Heart left ventricle (tissue), 16 donors: ENCODE data around the gene GRIN2D. TPM values are rescaled to one million over a fixed set of nuclear protein-coding genes. Genes with fewer than 3 reads are reported as not detected.
A peak's percentile ranks its signal among the peaks of the same experiment; 100 is the strongest.

Source experiments
- ATAC-seq, 4 donors: fragments of 200-7000 bp; cut with Tn5 transposase; one replicate each; pipeline ENCODE4 v1.9.1; 2020 to 2022; ENCODE audit warnings: moderate library complexity in 4 of 4, mild to moderate bottlenecking in 3 of 4, moderate number of reproducible peaks in 1 of 4
- DNase-seq, 5 donors: peaks; one replicate each; pipeline ENCODE4 v3.0.0-alpha.2; 2020
- H3K27ac ChIP-seq, 12 donors: fragments of 200-600 bp; sonication (generic) in 4 of 12; one replicate each; pipeline versions ENCODE4 v1.5.0 to v1.8.0; 2016 to 2022; ENCODE audit warnings: mild to moderate bottlenecking in 2 of 12
- H3K27me3 ChIP-seq, 9 donors: fragments of 200-600 bp; sonication (generic) in 2 of 9; one replicate each; pipeline versions ENCODE4 v1.5.1 to v1.8.0; 2016 to 2022; ENCODE audit warnings: mild to moderate bottlenecking in 3 of 9
- H3K36me3 ChIP-seq, 9 donors: fragments of 200-600 bp; sonication (generic) in 2 of 9; one replicate each; pipeline versions ENCODE4 v1.5.0 to v1.8.0; 2018 to 2022; ENCODE audit warnings: mild to moderate bottlenecking in 2 of 9
- H3K4me1 ChIP-seq, 12 donors: fragments of 200-600 bp; sonication (generic) in 4 of 12; one replicate each; pipeline versions ENCODE4 v1.5.0 to v1.8.0; 2016 to 2022; ENCODE audit warnings: mild to moderate bottlenecking in 3 of 12
- H3K4me3 ChIP-seq, 12 donors: fragments of 200-600 bp; sonication (generic) in 4 of 12; one replicate each; pipeline versions ENCODE4 v1.5.0 to v1.8.0; 2017 to 2022; ENCODE audit warnings: mild to moderate bottlenecking in 9 of 12, moderate library complexity in 4 of 12
- H3K9me3 ChIP-seq, 12 donors: fragments of 200-600 bp; sonication (generic) in 4 of 12; one replicate each; pipeline versions ENCODE4 v1.5.0 to v1.8.0; 2016 to 2022; ENCODE audit warnings: mild to moderate bottlenecking in 1 of 12
- POLR2A ChIP-seq, 2 donors: fragments of 450-650 bp; IDR thresholded peaks; one replicate each; pipeline ENCODE4 v1.6.1; 2017; ENCODE audit warnings: antibody characterized with exemption in 2 of 2, mild to moderate bottlenecking in 2 of 2, moderate library complexity in 2 of 2
- WGBS, 4 donors: extraction: QIAGEN DNeasy Blood & Tissue Kit in 2 of 4; methylation state at CpG; one replicate each; pipeline versions ENCODE4 v1.1.5 to v1.1.7; 2013 to 2018; 5-methylcytosine and 5-hydroxymethylcytosine counted together
- intact Hi-C, 10 donors: fragments of 100-400 bp; cut with DNase I; formaldehyde crosslinking; loops; one replicate each; pipeline versions ENCODE4 v1.11.1 to v1.14.2; 2022
- polyA plus RNA-seq, 2 donors: library from polyadenylated mRNA; stranded (reverse); fragments of 200-250 nt; gene quantifications; one replicate each; pipeline ENCODE4 v1.2.3, GENCODE V29; 2013
- total RNA-seq, 9 donors: library from RNA; depleted of rRNA in 2 of 9; stranded (reverse); fragments of >200 nt in 2 of 9; fragmentation: NEBNext Ultra II Directional in 3 of 9; extraction: Animal tissue kit (Norgen Biotek cat#: 25700) in 3 of 9; gene quantifications; one replicate each; pipeline versions ENCODE4 v1.1.0 to v1.2.4, GENCODE V29; 2016 to 2023
- TF ChIP-seq, protein P1 (sequence below), 12 donors: fragments of 200-600 bp; sonication (generic) in 4 of 12; IDR thresholded peaks; one replicate each; pipeline versions ENCODE4 v1.5.0 to v1.8.0; 2018 to 2022; ENCODE audit warnings: antibody characterized with exemption in 12 of 12, mild to moderate bottlenecking in 5 of 12
- donor health status: ischemic (EF 13 %, LVEDD 7.1; RV severe dilation, severe dysfunction).
- donor health status: healthy with polysubstance abuse.
- donor health status: DM: no; HTN: yes; CAD: no.
- donor health status: DM: no; HTN: no; CAD: no.
- donor health status: ischemic (EF 25% LVEDD 6.9; RV normal size, moderate dysfunction).
- donor health status: ischemic (EF 25% LVEDD 5.7; RV mildly dilated, moderate dysfunction).
- donor health status: healthy.
- donor health status: DM: yes; HTN: yes; CAD: no.
- donor health status: ischemic (EF 35%, LVEDD 5.7; RV mildly dilated, moderate dysfunction).
- donor health status: nonischemic (EF 11% LVEDD 7.7; RV severe dilation, severe dysfunction).
- donor health status: DM: yes; HTN: yes; CAD: no.
- donor health status: PGD.
- donor health status: ischemic (EF 29% LVEDD 5.4; RV normal size, mild dysfunction).
- donor health status: nonischemic (EF 23%, LVEDD 6.1; RV moderate dilation, normal function).

The GRIN2D gene
- total and polyA plus RNA-seq, 11 donors = 0.14 to 1.6 (median 0.19) TPM

DNA sequence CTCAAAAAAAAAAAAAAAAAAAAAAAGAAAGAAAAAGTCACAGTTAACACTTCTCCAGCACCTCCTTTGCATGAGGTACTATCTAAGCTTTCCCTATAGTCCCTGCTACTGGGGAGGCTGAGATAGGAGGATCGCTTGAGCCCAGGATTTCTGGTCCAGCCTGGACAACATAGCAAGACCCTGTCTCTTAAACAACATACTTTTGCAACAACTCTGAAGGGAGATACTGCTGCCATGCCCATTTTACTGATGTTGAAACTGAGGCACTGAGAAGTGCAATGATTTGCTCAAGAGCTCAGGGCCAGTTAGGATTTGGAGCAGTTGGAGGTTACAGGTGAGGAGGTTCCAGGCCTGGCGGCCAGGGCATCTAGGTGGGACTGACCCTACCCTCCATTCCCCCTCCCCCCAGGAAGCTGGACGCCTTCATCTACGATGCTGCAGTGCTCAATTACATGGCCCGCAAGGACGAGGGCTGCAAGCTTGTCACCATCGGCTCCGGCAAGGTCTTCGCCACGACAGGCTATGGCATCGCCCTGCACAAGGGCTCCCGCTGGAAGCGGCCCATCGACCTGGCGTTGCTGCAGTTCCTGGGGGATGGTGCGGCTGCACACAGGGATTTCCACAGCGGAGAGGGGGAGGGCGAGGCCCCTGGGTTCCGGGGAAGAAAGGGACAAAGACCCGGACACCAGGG lies 48.0 kb downstream of the GRIN2D start:
- intact Hi-C loops = no loop called here
- peaks cover 4 to 30% (median 15%) of the 10 kb centered on the region in 9 donors for H3K27me3 ChIP-seq
- WGBS, 4 donors = 91 to 96% (median 94%) methylated on average over 20 of the region's 20 CpGs

GRCh38 chr19:48442116-48443035 lies 48.9 kb downstream of the GRIN2D start:
- TF ChIP-seq, protein P1, sequence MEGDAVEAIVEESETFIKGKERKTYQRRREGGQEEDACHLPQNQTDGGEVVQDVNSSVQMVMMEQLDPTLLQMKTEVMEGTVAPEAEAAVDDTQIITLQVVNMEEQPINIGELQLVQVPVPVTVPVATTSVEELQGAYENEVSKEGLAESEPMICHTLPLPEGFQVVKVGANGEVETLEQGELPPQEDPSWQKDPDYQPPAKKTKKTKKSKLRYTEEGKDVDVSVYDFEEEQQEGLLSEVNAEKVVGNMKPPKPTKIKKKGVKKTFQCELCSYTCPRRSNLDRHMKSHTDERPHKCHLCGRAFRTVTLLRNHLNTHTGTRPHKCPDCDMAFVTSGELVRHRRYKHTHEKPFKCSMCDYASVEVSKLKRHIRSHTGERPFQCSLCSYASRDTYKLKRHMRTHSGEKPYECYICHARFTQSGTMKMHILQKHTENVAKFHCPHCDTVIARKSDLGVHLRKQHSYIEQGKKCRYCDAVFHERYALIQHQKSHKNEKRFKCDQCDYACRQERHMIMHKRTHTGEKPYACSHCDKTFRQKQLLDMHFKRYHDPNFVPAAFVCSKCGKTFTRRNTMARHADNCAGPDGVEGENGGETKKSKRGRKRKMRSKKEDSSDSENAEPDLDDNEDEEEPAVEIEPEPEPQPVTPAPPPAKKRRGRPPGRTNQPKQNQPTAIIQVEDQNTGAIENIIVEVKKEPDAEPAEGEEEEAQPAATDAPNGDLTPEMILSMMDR (IDR thresholded peaks at IDR 0.05) = no peak
- TF ChIP-seq POLR2A (IDR thresholded peaks at IDR 0.05) = no peak
- DNase-seq = no peak
- Histone ChIP-seq H3K9me3 (no peaks in the 10 kb centered on the region), H3K27me3 (peaks cover 4 to 30% (median 15%) of the 10 kb centered on the region in 9 donors), H3K4me1 (peaks cover 0 to 27% (median 19%) of the 10 kb centered on the region in 12 donors), H3K27ac (no peak overlapping the region), H3K36me3 (peaks cover 0 to 5% (median 4%) of the 10 kb centered on the region in 9 donors), H3K4me3 (peak overlapping the region in 1 of 12 donors; percentile 98)
- WGBS, 4 donors = 43 to 80% (median 55%) methylated on average over 22 to 94 of the region's 94 CpGs
- intact Hi-C loops = no loop called here
- no peak for ATAC-seq

More for the DNA sequence above, 48.0 kb downstream of the GRIN2D start:
- Histone ChIP-seq H3K4me3 (no peak overlapping the region), H3K4me1 (peaks cover 0 to 25% (median 16%) of the 10 kb centered on the region in 12 donors), H3K9me3 (no peaks in the 10 kb centered on the region), H3K36me3 (no peaks in the 10 kb centered on the region), H3K27ac (no peak overlapping the region)
- TF ChIP-seq, protein P1 (IDR thresholded peaks at IDR 0.05) = no peak
- TF ChIP-seq POLR2A (IDR thresholded peaks at IDR 0.05) = no peak
- ATAC-seq = no peak
- no peak for DNase-seq

GRCh38 chr19:48443256-48443655 lies 49.8 kb downstream of the GRIN2D start:
- H3K4me3 ChIP-seq = peak overlapping the region in 6 of 12 donors; percentile 10 to 98 (median 28)
- no peak overlapping the region for H3K27ac ChIP-seq
- DNase-seq (no peak), ATAC-seq (no peak)
- peaks cover 4 to 30% (median 15%) of the 10 kb centered on the region in 9 donors for H3K27me3 ChIP-seq
- TF ChIP-seq, protein P1 (IDR thresholded peaks at IDR 0.05) = no peak
- no peak for TF ChIP-seq POLR2A (IDR thresholded peaks at IDR 0.05)
- 19 to 30% (median 26%) methylated on average over 17 to 60 of the region's 60 CpGs for WGBS, 4 donors
- H3K36me3 ChIP-seq = peaks cover 0 to 13% (median 12%) of the 10 kb centered on the region in 9 donors
- H3K9me3 ChIP-seq = no peaks in the 10 kb centered on the region
- intact Hi-C loops = no loop called here
- H3K4me1 ChIP-seq = peaks cover 0 to 27% (median 19%) of the 10 kb centered on the region in 12 donors

Other genes starting within 250 kb of the GRIN2D start
- gene LIG1, start 223.3 kb upstream of the GRIN2D start, total RNA-seq = 10 to 100 TPM in 1 of 9 donors, 1 to 10 TPM in 8; 2.1 to 16.5 (median 3.9) TPM
- gene LIG1, start 223.3 kb upstream of the GRIN2D start, polyA plus RNA-seq = 1 to 10 TPM; 4.3 to 4.4 TPM
- 1 to 10 TPM; 2.2 to 7.7 (median 6.2) TPM for gene ZSWIM9, start 223.0 kb upstream of the GRIN2D start, total RNA-seq
- gene ZSWIM9, start 223.0 kb upstream of the GRIN2D start, polyA plus RNA-seq = 1 to 10 TPM; 5.8 to 7.4 TPM
- 10 to 100 TPM; 18.3 to 49.0 (median 28.8) TPM for gene CARD8, start 137.8 kb upstream of the GRIN2D start, total RNA-seq
- 10 to 100 TPM; 22.6 to 23.1 TPM for gene CARD8, start 137.8 kb upstream of the GRIN2D start, polyA plus RNA-seq
- 1 to 10 TPM in 1 of 9 donors, under 1 TPM in 6, not detected in 2; 0.16 to 1.5 (median 0.32) TPM for gene ZNF114, start 123.6 kb upstream of the GRIN2D start, total RNA-seq
- 1 to 10 TPM in 1 of 2 donors, under 1 TPM in 1; 0.19 to 1.0 TPM for gene ZNF114, start 123.6 kb upstream of the GRIN2D start, polyA plus RNA-seq
- 100 to 1,000 TPM in 1 of 9 donors, 10 to 100 TPM in 8; 17.7 to 105 (median 57.8) TPM for gene EMP3, start 68.1 kb upstream of the GRIN2D start, total RNA-seq
- 10 to 100 TPM; 60.5 to 91.9 TPM for gene EMP3, start 68.1 kb upstream of the GRIN2D start, polyA plus RNA-seq
- 10 to 100 TPM; 28.3 to 96.1 (median 66.2) TPM for gene TMEM143, start 29.7 kb upstream of the GRIN2D start, total RNA-seq
- gene TMEM143, start 29.7 kb upstream of the GRIN2D start, polyA plus RNA-seq = 10 to 100 TPM; 12.9 to 41.0 TPM
- gene SYNGR4, start 29.3 kb upstream of the GRIN2D start, total RNA-seq = not detected
- not detected for gene SYNGR4, start 29.3 kb upstream of the GRIN2D start, polyA plus RNA-seq
- gene KDELR1, start 2.1 kb upstream of the GRIN2D start, total RNA-seq = 100 to 1,000 TPM in 1 of 9 donors, 10 to 100 TPM in 8; 64.5 to 109 (median 79.1) TPM
- 100 to 1,000 TPM in 1 of 2 donors, 10 to 100 TPM in 1; 60.0 to 113 TPM for gene KDELR1, start 2.1 kb upstream of the GRIN2D start, polyA plus RNA-seq
- 10 to 100 TPM; 13.9 to 24.7 (median 19.0) TPM for gene GRWD1, start 52.3 kb downstream of the GRIN2D start, total RNA-seq
- 10 to 100 TPM in 1 of 2 donors, 1 to 10 TPM in 1; 5.1 to 35.4 TPM for gene GRWD1, start 52.3 kb downstream of the GRIN2D start, polyA plus RNA-seq
- 1 to 10 TPM in 1 of 9 donors, under 1 TPM in 8; 0.20 to 2.0 (median 0.40) TPM for gene KCNJ14, start 61.9 kb downstream of the GRIN2D start, total RNA-seq
- gene KCNJ14, start 61.9 kb downstream of the GRIN2D start, polyA plus RNA-seq = under 1 TPM; 0.23 to 0.83 TPM
- 10 to 100 TPM; 12.3 to 47.3 (median 31.0) TPM for gene CYTH2, start 75.7 kb downstream of the GRIN2D start, total RNA-seq
- 10 to 100 TPM; 21.0 to 55.3 TPM for gene CYTH2, start 75.7 kb downstream of the GRIN2D start, polyA plus RNA-seq
- 1 to 10 TPM in 6 of 9 donors, under 1 TPM in 3; 0.50 to 1.9 (median 1.4) TPM for gene LMTK3, start 118.2 kb downstream of the GRIN2D start, total RNA-seq
- gene LMTK3, start 118.2 kb downstream of the GRIN2D start, polyA plus RNA-seq = under 1 TPM; 0.19 to 0.99 TPM
- under 1 TPM in 1 of 9 donors, not detected in 8; 0.45 TPM for gene SULT2B1, start 158.5 kb downstream of the GRIN2D start, total RNA-seq
- gene SULT2B1, start 158.5 kb downstream of the GRIN2D start, polyA plus RNA-seq = under 1 TPM in 1 of 2 donors, not detected in 1; 0.19 TPM
- not detected for gene SPACA4, start 213.1 kb downstream of the GRIN2D start, total RNA-seq
- not detected for gene SPACA4, start 213.1 kb downstream of the GRIN2D start, polyA plus RNA-seq
- not detected for gene FAM83E, start 221.4 kb downstream of the GRIN2D start, total RNA-seq
- under 1 TPM in 1 of 2 donors, not detected in 1; 0.14 TPM for gene FAM83E, start 221.4 kb downstream of the GRIN2D start, polyA plus RNA-seq
- gene RPL18, start 225.5 kb downstream of the GRIN2D start, total RNA-seq = 100 to 1,000 TPM; 470 to 877 (median 692) TPM
- 1,000 to 10,000 TPM; 1,040 to 1,773 TPM for gene RPL18, start 225.5 kb downstream of the GRIN2D start, polyA plus RNA-seq
- 10 to 100 TPM in 2 of 9 donors, 1 to 10 TPM in 7; 5.6 to 13.1 (median 8.6) TPM for gene SPHK2, start 225.8 kb downstream of the GRIN2D start, total RNA-seq
- gene SPHK2, start 225.8 kb downstream of the GRIN2D start, polyA plus RNA-seq = 10 to 100 TPM; 10.3 to 11.0 TPM
- 10 to 100 TPM in 5 of 9 donors, 1 to 10 TPM in 4; 1.4 to 34.2 (median 12.5) TPM for gene DBP, start 243.7 kb downstream of the GRIN2D start, total RNA-seq
- gene DBP, start 243.7 kb downstream of the GRIN2D start, polyA plus RNA-seq = 10 to 100 TPM in 1 of 2 donors, 1 to 10 TPM in 1; 3.9 to 11.6 TPM